Activated B cell treated with CpG ODN at 0.5 μM for 24 hours (primary cell): Measurements from ENCODE around the gene GPNMB. TPM values are rescaled to one million over a fixed set of nuclear protein-coding genes. Genes with fewer than 3 reads are reported as not detected.

Experiments used
- ATAC-seq: fragments of 200-7000 bp; cut with Tn5 transposase; one replicate; pipeline ENCODE4 v1.10.0; 2021; ENCODE audit warnings: low read depth, mild to moderate bottlenecking, moderate library complexity
- CTCF ChIA-PET: fragments of 350-600 bp; sonication (Branson Sonifier 250); formaldehyde crosslinking; loops from one replicate; lab custom pipeline; 2021; ENCODE audit warnings: antibody characterized with exemption; lab: Charles Lee
- POLR2A ChIA-PET: fragments of 350-600 bp; sonication (Branson Sonifier 250); formaldehyde crosslinking; loops from one replicate; lab custom pipeline; 2021; ENCODE audit warnings: antibody characterized with exemption; lab: Charles Lee
- DNase-seq: peaks from one replicate; pipeline ENCODE4 v3.0.0; 2022
- H3K27ac Mint-ChIP-seq: one replicate; pipeline ENCODE4 v1.8.0; 2020; ENCODE audit warnings: mixed read lengths
- H3K27me3 Mint-ChIP-seq: one replicate; pipeline ENCODE4 v1.8.0; 2021; ENCODE audit warnings: mixed read lengths
- H3K36me3 Mint-ChIP-seq: one replicate; pipeline ENCODE4 v1.8.0; 2021; ENCODE audit warnings: low read depth, mixed read lengths
- H3K4me1 Mint-ChIP-seq: one replicate; pipeline ENCODE4 v1.8.0; 2021; ENCODE audit warnings: mixed read lengths
- H3K4me3 Mint-ChIP-seq: one replicate; pipeline ENCODE4 v1.8.0; 2020; ENCODE audit warnings: mild to moderate bottlenecking, mixed read lengths
- H3K9me3 Mint-ChIP-seq: one replicate; pipeline ENCODE4 v1.8.0; 2020; ENCODE audit warnings: mixed read lengths
- CTCF ChIP-seq: fragments of 200-600 bp; IDR thresholded peaks from one replicate; pipeline ENCODE4 v1.8.0; 2022; ENCODE audit warnings: antibody characterized with exemption, mild to moderate bottlenecking
- intact Hi-C: fragments of 100-400 bp; cut with micrococcal nuclease; formaldehyde crosslinking; loops from one replicate; pipeline ENCODE4 v1.15.1; 2024
- total RNA-seq: library from RNA; stranded (reverse); gene quantifications from 2 replicates; pipeline ENCODE4 v1.2.3, GENCODE V29; 2022

GPNMB gene
- total RNA-seq, 1 donor from 2014 or later = 1.1 TPM

DNA sequence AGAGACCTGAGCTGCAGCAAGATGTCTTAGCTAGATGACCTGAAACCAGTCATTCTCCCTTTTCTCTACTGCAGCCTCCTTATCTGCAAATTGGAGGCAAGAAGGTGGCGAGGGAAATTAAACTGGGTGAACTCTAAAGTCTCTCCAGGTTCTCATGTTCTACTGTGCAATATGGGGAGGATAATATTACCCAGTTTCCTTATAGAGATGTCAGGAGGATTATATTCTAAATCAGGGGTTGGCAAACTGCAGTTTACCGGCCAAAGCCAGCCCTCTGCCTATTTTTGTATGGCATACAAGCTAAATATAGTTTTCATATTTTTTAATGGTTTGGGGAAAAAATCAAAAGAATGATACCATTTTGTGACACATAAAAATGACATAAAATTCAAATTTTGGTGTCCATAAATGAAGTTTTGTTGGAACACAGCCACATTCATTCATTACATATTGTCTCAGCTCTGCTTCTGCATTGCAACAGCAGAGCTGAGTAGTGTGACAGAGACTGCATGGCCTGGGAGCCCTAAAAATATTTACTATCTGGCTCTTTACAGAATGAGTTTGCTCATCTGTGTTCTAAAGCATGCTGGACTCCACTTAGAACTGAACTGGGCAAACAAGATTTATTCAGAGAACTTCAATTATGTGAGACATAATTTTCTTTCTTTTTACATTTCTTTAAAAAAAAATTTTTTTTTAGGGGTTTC, 33.4 kb downstream of the GPNMB start:
- intact Hi-C loops = no loop called here
- Mint-ChIP-seq H3K27ac (no peak overlapping the region), H3K4me3 (no peak overlapping the region), H3K4me1 (no peaks in the 10 kb centered on the region), H3K9me3 (no peaks in the 10 kb centered on the region), H3K27me3 (no peaks in the 10 kb centered on the region), H3K36me3 (no peaks in the 10 kb centered on the region)
- no peak for TF ChIP-seq CTCF
- CTCF ChIA-PET = interaction anchor here (1.0 kb wide), 1 partner anchor 78 kb away, joined by 3 read pairs; no protein-coding TSS in a partner anchor
- POLR2A ChIA-PET = interaction anchor here (1.1 kb wide), 1 partner anchor 19 kb away, joined by 3 read pairs; the partner anchor contains the start of gene MALSU1
- no peak for DNase-seq
- ATAC-seq = no peak

DNA sequence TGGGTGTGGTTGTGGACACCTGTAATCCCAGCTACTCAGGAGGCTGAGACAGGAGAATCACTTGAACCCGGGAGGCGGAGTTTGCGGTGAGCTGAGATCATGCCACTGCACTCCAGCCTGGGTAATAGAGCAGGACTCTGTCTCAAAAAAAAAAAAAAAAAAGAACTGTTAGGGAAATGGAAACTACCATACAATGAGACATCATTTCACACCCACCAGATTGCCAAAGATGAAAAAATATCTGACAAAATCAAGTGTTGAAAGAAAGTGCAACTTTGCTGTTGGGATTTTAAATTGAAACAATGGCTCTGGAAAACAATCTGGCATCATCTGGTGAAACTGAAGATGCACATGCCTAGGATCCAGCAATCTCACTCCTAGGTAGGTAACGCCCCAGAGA, 36.5 kb downstream of the GPNMB start:
- DNase-seq (no peak), ATAC-seq (no peak)
- H3K4me3 Mint-ChIP-seq = no peak overlapping the region
- H3K9me3 Mint-ChIP-seq = no peaks in the 10 kb centered on the region
- no peaks in the 10 kb centered on the region for H3K4me1 Mint-ChIP-seq
- H3K27ac Mint-ChIP-seq = no peak overlapping the region
- intact Hi-C loops = no loop called here
- ChIA-PET CTCF (no interaction called here), POLR2A (interaction anchor here (0.6 kb wide), 1 partner anchor 61 kb away, joined by 5 read pairs; no protein-coding TSS in a partner anchor)
- TF ChIP-seq CTCF = no peak
- H3K36me3 Mint-ChIP-seq = no peaks in the 10 kb centered on the region
- no peaks in the 10 kb centered on the region for H3K27me3 Mint-ChIP-seq

DNA sequence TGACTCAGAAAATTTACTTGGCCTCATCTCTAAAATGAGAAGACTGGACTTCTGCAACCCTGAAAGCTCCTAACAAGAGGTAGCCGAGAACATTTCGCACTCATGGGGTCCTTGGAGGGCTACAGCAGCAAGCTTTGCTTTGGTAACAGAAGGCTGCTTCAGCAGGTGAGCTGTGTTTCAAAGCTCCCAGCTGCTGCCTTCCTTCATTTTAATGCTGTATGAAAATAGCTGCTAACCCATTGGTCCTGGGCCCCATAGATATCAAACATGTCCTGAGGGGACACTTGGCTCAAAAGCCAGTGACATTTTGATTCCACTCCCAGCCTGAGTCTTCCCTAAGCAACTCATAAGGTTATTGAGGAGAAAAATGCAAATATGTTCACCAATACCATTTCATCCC, 38.3 kb downstream of the GPNMB start:
- no peaks in the 10 kb centered on the region for H3K36me3 Mint-ChIP-seq
- DNase-seq (no peak), ATAC-seq (no peak)
- H3K9me3 Mint-ChIP-seq = no peaks in the 10 kb centered on the region
- no peaks in the 10 kb centered on the region for H3K27me3 Mint-ChIP-seq
- no peaks in the 10 kb centered on the region for H3K4me1 Mint-ChIP-seq
- intact Hi-C loops = no loop called here
- TF ChIP-seq CTCF = no peak
- H3K4me3 Mint-ChIP-seq = no peak overlapping the region
- CTCF ChIA-PET = interaction anchor here (1.2 kb wide), 1 partner anchor 12 kb away, joined by 5 read pairs; no protein-coding TSS in a partner anchor
- POLR2A ChIA-PET = no interaction called here
- no peak overlapping the region for H3K27ac Mint-ChIP-seq

GRCh38 chr7:23285657-23286646, 39.4 kb downstream of the GPNMB start:
- H3K27ac Mint-ChIP-seq = no peak overlapping the region
- H3K9me3 Mint-ChIP-seq = no peaks in the 10 kb centered on the region
- DNase-seq (no peak), ATAC-seq (no peak)
- ChIA-PET CTCF (no interaction called here), POLR2A (no interaction called here)
- no peaks in the 10 kb centered on the region for H3K36me3 Mint-ChIP-seq
- intact Hi-C loops = no loop called here
- no peaks in the 10 kb centered on the region for H3K27me3 Mint-ChIP-seq
- H3K4me3 Mint-ChIP-seq = no peak overlapping the region
- TF ChIP-seq CTCF = no peak
- H3K4me1 Mint-ChIP-seq = no peaks in the 10 kb centered on the region

GRCh38 chr7:23287612-23288011, 41.0 kb downstream of the GPNMB start:
- ATAC-seq (no peak), DNase-seq (no peak)
- Mint-ChIP-seq H3K27ac (no peak overlapping the region), H3K4me1 (no peaks in the 10 kb centered on the region), H3K9me3 (no peaks in the 10 kb centered on the region), H3K4me3 (no peak overlapping the region), H3K27me3 (no peaks in the 10 kb centered on the region), H3K36me3 (no peaks in the 10 kb centered on the region)
- ChIA-PET POLR2A (no interaction called here), CTCF (interaction anchor here (0.8 kb wide), 1 partner anchor 15 kb away, joined by 4 read pairs; no protein-coding TSS in a partner anchor)
- intact Hi-C loops = no loop called here
- no peak for TF ChIP-seq CTCF
